Upper lobe of left lung (tissue), 6 donors: Measurements from ENCODE around the gene PRAC1. TPM values are rescaled to one million over a fixed set of nuclear protein-coding genes. Genes with fewer than 3 reads are reported as not detected.
"Not testable (repeated sequence)": the region's sequence is repeated elsewhere in the genome, so short reads cannot be mapped to it uniquely, and the experiment has no call there.

Experiments used
- ATAC-seq, 2 donors: fragments of 200-7000 bp; cut with Tn5 transposase; one replicate each; pipeline ENCODE4 v1.9.1; 2022; ENCODE audit warnings: mild to moderate bottlenecking in 2 of 2, moderate library complexity in 2 of 2; ENCODE audit not compliant: low FRiP score in 2 of 2
- DNase-seq, 2 donors: peaks; one replicate each; pipeline ENCODE4 v3.0.0-alpha.2; 2019 to 2020
- H3K27ac ChIP-seq, 4 donors: fragments of 200-600 bp; sonication (generic); one replicate each; pipeline ENCODE4 v1.5.1; 2016 to 2019
- H3K27me3 ChIP-seq, 4 donors: fragments of 200-600 bp; sonication (generic); one replicate each; pipeline ENCODE4 v1.5.1; 2017 to 2019
- H3K36me3 ChIP-seq, 4 donors: fragments of 200-600 bp; sonication (generic); one replicate each; pipeline ENCODE4 v1.5.1; 2016 to 2019
- H3K4me1 ChIP-seq, 4 donors: fragments of 200-600 bp; sonication (generic); one replicate each; pipeline ENCODE4 v1.5.1; 2018 to 2019
- H3K4me3 ChIP-seq, 4 donors: fragments of 200-600 bp; sonication (generic); one replicate each; pipeline ENCODE4 v1.5.1; 2017 to 2019; ENCODE audit warnings: mild to moderate bottlenecking in 2 of 4, moderate library complexity in 1 of 4
- H3K9me3 ChIP-seq, 4 donors: fragments of 200-600 bp; sonication (generic); one replicate each; pipeline ENCODE4 v1.5.1; 2018 to 2019
- EP300 ChIP-seq, 4 donors: sonication (generic); formaldehyde crosslinking; IDR thresholded peaks; one replicate each; pipeline ENCODE4 v1.5.1; 2017; ENCODE audit warnings: antibody characterized with exemption in 4 of 4, control low read depth in 2 of 4
- POLR2A ChIP-seq, 4 donors: fragments of 450-650 bp; IDR thresholded peaks; one replicate each; pipeline ENCODE4 v1.5.1; 2016 to 2017; ENCODE audit warnings: antibody characterized with exemption in 4 of 4, mild to moderate bottlenecking in 2 of 4
- POLR2AphosphoS5 ChIP-seq, 2 donors: sonication (generic); formaldehyde crosslinking; IDR thresholded peaks; one replicate each; pipeline ENCODE4 v1.5.1; 2017; ENCODE audit warnings: antibody characterized with exemption in 2 of 2
- WGBS, 2 donors: methylation state at CpG; one replicate each; pipeline ENCODE4 v1.1.5; 2017 to 2018; 5-methylcytosine and 5-hydroxymethylcytosine counted together
- total RNA-seq, 6 donors: library from RNA; depleted of rRNA in 4 of 6; stranded (reverse); fragments of >200 nt in 4 of 6; gene quantifications; one replicate each; pipeline versions ENCODE4 v1.1.0 to v1.2.1, GENCODE V29; 2016 to 2021
- TF ChIP-seq, protein P1 (sequence below), 6 experiments: fragments of 450-650 bp in 4 of 6; fragments of 200-600 bp in 2 of 6; sonication (generic) in 2 of 6; IDR thresholded peaks; one replicate each; pipeline ENCODE4 v1.5.1; 2016 to 2019; ENCODE audit warnings: antibody characterized with exemption in 6 of 6
- donor health status: DM: no; HTN: no; CAD: no; lungs with moderate emphysema.
- donor health status: DM: no; HTN: yes; CAD: no; lungs with severe emphysema.

Gene PRAC1
- total RNA-seq, 6 donors from 2014 or later, result not detected

DNA sequence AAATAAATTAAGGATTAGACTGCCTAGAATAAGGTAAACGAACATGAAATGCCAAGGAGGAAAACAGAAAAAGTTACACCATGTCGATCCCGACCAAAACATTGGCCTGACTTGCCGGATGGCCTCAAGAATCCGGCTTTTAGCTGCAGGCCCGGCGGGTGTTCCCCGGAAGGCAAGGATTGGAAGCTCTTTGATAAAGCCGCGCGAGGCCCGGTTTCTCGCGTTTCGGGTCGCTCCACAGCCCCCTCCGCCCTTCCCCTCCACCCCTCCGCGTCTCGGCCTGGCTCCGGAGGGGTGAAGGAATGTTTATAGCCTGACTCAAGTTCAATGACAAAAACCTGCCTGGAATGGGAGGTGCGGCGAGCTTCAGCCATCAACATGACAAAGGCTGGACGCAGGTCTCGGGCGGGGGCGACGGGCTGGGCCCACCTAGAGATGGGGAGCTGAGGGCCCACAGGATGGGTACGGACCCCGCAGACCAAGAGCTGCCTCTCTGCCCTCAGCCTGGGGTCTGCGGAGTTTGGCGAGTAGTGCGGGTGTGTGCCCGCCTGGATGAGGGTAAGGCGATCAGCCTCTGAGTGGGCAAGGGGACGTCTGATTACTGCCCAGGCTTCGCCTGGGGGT, 2.6 kb downstream of the PRAC1 start:
- 9 to 12% methylated on average over 21 to 37 of the region's 37 CpGs for WGBS, 2 donors
- no peaks in the 10 kb centered on the region for H3K9me3 ChIP-seq
- H3K4me3 ChIP-seq, result no peak overlapping the region
- ATAC-seq (no peak), DNase-seq (peak in 1 of 2 donors; percentile 75)
- TF ChIP-seq POLR2AphosphoS5 (IDR thresholded peaks at IDR 0.05) (no peak), EP300 (IDR thresholded peaks at IDR 0.05) (no peak), POLR2A (IDR thresholded peaks at IDR 0.05) (no peak)
- TF ChIP-seq, protein P1, sequence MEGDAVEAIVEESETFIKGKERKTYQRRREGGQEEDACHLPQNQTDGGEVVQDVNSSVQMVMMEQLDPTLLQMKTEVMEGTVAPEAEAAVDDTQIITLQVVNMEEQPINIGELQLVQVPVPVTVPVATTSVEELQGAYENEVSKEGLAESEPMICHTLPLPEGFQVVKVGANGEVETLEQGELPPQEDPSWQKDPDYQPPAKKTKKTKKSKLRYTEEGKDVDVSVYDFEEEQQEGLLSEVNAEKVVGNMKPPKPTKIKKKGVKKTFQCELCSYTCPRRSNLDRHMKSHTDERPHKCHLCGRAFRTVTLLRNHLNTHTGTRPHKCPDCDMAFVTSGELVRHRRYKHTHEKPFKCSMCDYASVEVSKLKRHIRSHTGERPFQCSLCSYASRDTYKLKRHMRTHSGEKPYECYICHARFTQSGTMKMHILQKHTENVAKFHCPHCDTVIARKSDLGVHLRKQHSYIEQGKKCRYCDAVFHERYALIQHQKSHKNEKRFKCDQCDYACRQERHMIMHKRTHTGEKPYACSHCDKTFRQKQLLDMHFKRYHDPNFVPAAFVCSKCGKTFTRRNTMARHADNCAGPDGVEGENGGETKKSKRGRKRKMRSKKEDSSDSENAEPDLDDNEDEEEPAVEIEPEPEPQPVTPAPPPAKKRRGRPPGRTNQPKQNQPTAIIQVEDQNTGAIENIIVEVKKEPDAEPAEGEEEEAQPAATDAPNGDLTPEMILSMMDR (IDR thresholded peaks at IDR 0.05), result no peak
- H3K27me3 ChIP-seq, result peaks cover 0 to 84% (median 51%) of the 10 kb centered on the region in 4 donors
- H3K36me3 ChIP-seq, result no peaks in the 10 kb centered on the region
- no peak overlapping the region for H3K27ac ChIP-seq
- H3K4me1 ChIP-seq, result peaks cover 24 to 33% (median 26%) of the 10 kb centered on the region in 4 donors

DNA sequence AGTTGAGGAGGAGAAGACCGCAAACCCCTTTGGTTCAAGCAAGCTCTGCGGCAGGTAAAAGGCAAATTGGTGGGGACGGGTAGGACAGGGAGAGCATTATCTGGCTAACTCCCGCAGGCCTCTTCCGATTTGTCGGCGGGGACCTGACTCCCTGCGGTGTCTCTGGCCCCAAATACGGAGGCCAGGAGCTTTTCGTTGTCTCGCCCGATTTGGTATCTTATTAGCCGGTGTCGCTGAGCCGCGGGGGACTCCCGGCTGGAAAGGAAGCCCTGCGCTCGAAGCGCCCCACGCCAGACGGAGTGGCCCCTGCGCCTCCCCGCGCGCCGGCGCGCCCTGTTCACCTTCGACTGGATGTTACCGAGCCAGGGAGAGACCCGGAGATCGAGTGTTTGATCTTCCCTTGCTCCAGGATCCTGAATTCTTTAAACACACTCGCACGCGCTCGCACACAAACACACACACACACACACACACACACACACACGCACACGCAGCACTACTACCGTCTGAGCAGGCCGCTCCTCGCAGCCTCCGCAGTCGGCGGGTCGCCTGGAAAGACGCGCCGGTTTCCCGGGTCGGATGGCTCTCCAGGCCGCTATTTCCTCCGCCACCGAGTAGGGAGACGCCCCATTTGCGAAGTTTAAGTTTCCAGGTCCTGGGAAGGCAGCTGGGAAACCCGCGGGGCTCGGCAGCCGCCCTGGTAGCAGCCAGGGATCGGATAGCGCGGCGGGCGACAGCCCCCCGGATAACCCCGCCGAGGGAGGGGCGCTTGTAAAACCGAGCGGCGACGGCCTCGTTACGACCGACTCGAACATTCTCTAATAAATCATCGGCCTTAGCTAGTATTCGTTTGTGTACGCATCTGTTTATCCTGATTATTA, 3.3 kb downstream of the PRAC1 start:
- peak in 1 of 2 donors; percentile 85 for DNase-seq

DNA sequence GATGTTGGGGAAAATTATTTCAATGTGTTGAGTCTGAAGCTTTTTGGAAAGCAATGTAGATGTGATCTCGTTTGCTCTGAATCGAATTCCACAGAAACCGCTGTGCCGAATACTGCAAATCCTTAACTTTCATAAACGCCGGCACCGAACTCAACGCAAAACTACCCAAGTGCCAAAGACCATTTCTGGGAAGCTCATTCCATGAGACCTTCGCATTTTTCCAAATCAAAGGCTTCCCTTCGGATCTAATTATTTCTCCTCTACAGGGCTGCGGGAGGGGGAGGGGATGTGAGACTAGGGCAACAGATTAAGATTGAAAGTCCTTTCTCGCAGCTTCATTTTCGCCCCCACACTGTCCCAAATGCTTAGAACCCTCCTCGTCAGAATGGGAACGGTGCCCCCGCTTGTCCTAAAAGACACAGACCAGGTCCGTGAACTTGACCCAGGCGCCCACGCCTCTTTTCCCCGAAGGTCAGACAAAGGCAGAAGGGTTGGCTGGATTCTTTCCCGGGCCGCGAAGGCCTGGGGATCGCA, 4.0 kb downstream of the PRAC1 start:
- no peak for ATAC-seq
- DNase-seq, result no peak
- WGBS, 2 donors, result 18 to 28% methylated on average over 11 to 24 of the region's 24 CpGs
- H3K9me3 ChIP-seq, result no peaks in the 10 kb centered on the region
- H3K27ac ChIP-seq, result no peak overlapping the region
- no peak for TF ChIP-seq EP300 (IDR thresholded peaks at IDR 0.05)
- TF ChIP-seq POLR2A (IDR thresholded peaks at IDR 0.05), result no peak
- TF ChIP-seq, protein P1 (IDR thresholded peaks at IDR 0.05), result no peak
- H3K27me3 ChIP-seq, result peaks cover 0 to 70% (median 43%) of the 10 kb centered on the region in 4 donors
- H3K4me3 ChIP-seq, result no peak overlapping the region
- H3K4me1 ChIP-seq, result peaks cover 9 to 19% (median 13%) of the 10 kb centered on the region in 4 donors
- no peaks in the 10 kb centered on the region for H3K36me3 ChIP-seq

More for the DNA sequence above, 3.3 kb downstream of the PRAC1 start:
- peaks cover 0 to 76% (median 48%) of the 10 kb centered on the region in 4 donors for H3K27me3 ChIP-seq
- no peak for ATAC-seq
- 9 to 10% methylated on average over 20 to 65 of the region's 80 CpGs for WGBS, 2 donors
- no peaks in the 10 kb centered on the region for H3K9me3 ChIP-seq
- no peaks in the 10 kb centered on the region for H3K36me3 ChIP-seq
- no peak overlapping the region for H3K4me3 ChIP-seq
- H3K27ac ChIP-seq, result no peak overlapping the region
- TF ChIP-seq, protein P1 (IDR thresholded peaks at IDR 0.05), result no peak
- no peak for TF ChIP-seq EP300 (IDR thresholded peaks at IDR 0.05)
- TF ChIP-seq POLR2AphosphoS5 (IDR thresholded peaks at IDR 0.05), result no peak
- H3K4me1 ChIP-seq, result peaks cover 16 to 26% (median 19%) of the 10 kb centered on the region in 4 donors

DNA sequence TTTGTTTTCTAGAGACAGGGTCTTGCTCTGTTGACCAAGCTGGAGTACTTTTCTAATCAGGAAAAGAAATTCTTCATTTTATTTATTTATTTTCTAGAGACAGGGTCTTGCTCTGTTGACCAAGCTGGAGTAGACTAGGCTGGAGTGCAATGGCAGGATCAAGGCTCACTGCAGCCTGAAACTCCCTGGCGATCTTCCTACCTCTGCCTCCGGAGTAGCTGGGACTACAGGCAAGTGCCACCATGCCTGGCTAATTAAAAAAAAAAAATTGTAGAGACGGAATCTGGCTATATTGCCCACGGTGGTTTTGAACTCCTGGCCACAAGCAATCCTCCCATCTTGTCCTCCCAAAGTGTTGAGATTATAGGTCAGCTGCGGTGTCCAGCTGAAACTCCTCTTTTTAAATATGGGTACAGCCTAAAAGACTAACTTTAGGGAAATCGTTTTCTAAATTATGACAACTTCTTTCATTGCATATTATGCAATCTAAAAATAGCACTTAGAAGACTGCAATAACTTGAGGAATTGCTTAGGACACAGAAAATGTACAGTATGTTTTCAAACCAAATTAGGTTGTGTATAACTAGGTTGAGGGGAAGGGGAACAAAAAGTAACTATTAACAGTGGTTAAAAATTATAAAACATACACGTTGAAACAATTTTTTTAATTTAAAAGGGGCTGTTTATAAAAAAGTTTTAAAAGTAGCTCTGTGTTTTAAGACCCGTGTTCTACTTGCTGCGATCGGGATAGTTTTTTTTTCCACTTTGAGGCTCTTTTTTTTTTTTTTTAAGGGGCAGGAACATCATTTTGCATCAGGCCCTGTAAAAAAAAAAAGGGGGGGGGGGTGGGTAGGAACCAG, 4.7 kb downstream of the PRAC1 start:
- DNase-seq (no peak), ATAC-seq (no peak)
- H3K4me3 ChIP-seq, result no peak overlapping the region
- H3K27me3 ChIP-seq, result peaks cover 0 to 63% (median 36%) of the 10 kb centered on the region in 4 donors
- no peaks in the 10 kb centered on the region for H3K9me3 ChIP-seq
- 16 to 22% methylated on average over 10 of the region's 10 CpGs for WGBS, 2 donors
- no peak for TF ChIP-seq POLR2AphosphoS5 (IDR thresholded peaks at IDR 0.05)
- TF ChIP-seq, protein P1 (IDR thresholded peaks at IDR 0.05), result no peak
- no peak for TF ChIP-seq EP300 (IDR thresholded peaks at IDR 0.05)
- no peak for TF ChIP-seq POLR2A (IDR thresholded peaks at IDR 0.05)
- no peaks in the 10 kb centered on the region for H3K36me3 ChIP-seq
- peaks cover 6 to 12% (median 9%) of the 10 kb centered on the region in 4 donors for H3K4me1 ChIP-seq
- no peak overlapping the region for H3K27ac ChIP-seq

DNA sequence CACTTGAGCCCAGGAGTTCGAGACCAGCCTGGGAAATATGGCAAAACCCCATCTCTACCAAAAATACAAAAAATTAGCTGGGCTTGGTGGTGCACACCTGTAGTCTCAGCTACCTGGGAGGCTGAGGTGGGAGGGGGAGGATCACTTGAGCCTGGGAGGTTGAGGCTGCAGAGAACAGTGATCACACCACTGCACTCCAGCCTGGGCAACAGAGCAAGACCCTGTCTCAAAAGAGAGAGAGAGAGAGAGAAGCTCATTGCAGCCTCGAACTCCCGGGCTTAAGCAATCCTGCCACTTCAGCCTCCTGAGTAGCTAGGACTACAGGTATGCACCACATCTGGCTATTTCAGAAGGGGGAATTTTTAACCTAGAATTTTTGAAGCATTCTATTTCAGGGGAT, 5.8 kb downstream of the PRAC1 start:
- ATAC-seq, H3K36me3 ChIP-seq, DNase-seq, H3K4me3 ChIP-seq, H3K9me3 ChIP-seq, H3K27ac ChIP-seq: not testable (repeated sequence)
- Histone ChIP-seq H3K4me1 (peaks cover 6 to 12% (median 9%) of the 10 kb centered on the region in 4 donors), H3K27me3 (peaks cover 0 to 54% (median 30%) of the 10 kb centered on the region in 4 donors)
- WGBS, 2 donors, result 57 to 72% methylated on average over 3 of the region's 3 CpGs
